PC-9 (cell line): Measurements from ENCODE around the gene TMEM150A. TPM values are rescaled to one million over a fixed set of nuclear protein-coding genes. Genes with fewer than 3 reads are reported as not detected.
"Not testable (repeated sequence)": the region's sequence is repeated elsewhere in the genome, so short reads cannot be mapped to it uniquely, and the experiment has no call there.

ENCODE experiments used
- BruUV-seq: library from RNA; stranded (reverse); fragments of 400-500 nt; replicated peaks from 2 replicates; lab custom pipeline; 2021; lab: Mats Ljungman, UMichigan
- CTCF ChIA-PET: fragments of 300-600 bp; sonication (Branson Sonifier 250); formaldehyde crosslinking; loops from one replicate; lab custom pipeline; 2022; ENCODE audit warnings: antibody characterized with exemption; lab: Charles Lee
- POLR2A ChIA-PET: fragments of 300-600 bp; sonication (Branson Sonifier 250); formaldehyde crosslinking; loops from one replicate; lab custom pipeline; 2022; ENCODE audit warnings: antibody characterized with exemption; ENCODE audit not compliant: unreplicated experiment; lab: Charles Lee
- DNase-seq, 2 experiments: peaks; one replicate each; pipeline versions ENCODE4 v3.0.0 to v3.0.0-alpha.2; 2015 to 2022; ENCODE audit warnings: mixed read lengths in 1 of 2
- H2AFZ ChIP-seq: fragments of 200-600 bp; sonication (generic); 2 replicates; pipeline ENCODE4 v1.8.1; 2017; ENCODE audit warnings: antibody characterized with exemption
- H3F3A ChIP-seq: fragments of 200-600 bp; sonication (generic); 2 replicates; pipeline ENCODE4 v1.8.1; 2017; ENCODE audit warnings: antibody characterized with exemption, mild to moderate bottlenecking, low read depth; ENCODE audit not compliant: insufficient read depth
- H3K27ac ChIP-seq: fragments of 200-600 bp; sonication (generic); 2 replicates; pipeline ENCODE4 v1.6.1; 2016; ENCODE audit warnings: mixed run types
- H3K27me3 ChIP-seq: fragments of 200-600 bp; sonication (generic); 2 replicates; pipeline ENCODE4 v1.6.1; 2016; ENCODE audit warnings: low read depth, mixed run types; ENCODE audit not compliant: insufficient read depth
- H3K36me3 ChIP-seq: fragments of 200-600 bp; sonication (generic); 2 replicates; pipeline ENCODE4 v1.6.1; 2016; ENCODE audit warnings: low read depth, mixed run types
- H3K4me1 ChIP-seq: fragments of 200-600 bp; sonication (generic); replicated peaks from 2 replicates; pipeline ENCODE4 v1.6.1; 2016; ENCODE audit warnings: mixed run types; ENCODE audit not compliant: insufficient read depth
- H3K4me2 ChIP-seq: fragments of 200-600 bp; sonication (generic); 2 replicates; pipeline ENCODE4 v1.6.1; 2017; ENCODE audit warnings: mixed run types
- H3K4me3 ChIP-seq: fragments of 200-600 bp; sonication (generic); 2 replicates; pipeline ENCODE4 v1.6.1; 2016; ENCODE audit warnings: mixed run types
- H3K79me2 ChIP-seq: fragments of 200-600 bp; sonication (generic); 2 replicates; pipeline ENCODE4 v1.6.1; 2017; ENCODE audit warnings: low read depth, mixed run types
- H3K9me2 ChIP-seq: fragments of 200-600 bp; sonication (generic); 2 replicates; pipeline ENCODE4 v1.8.1; 2017; ENCODE audit warnings: mild to moderate bottlenecking; ENCODE audit not compliant: insufficient read depth
- H3K9me3 ChIP-seq: fragments of 200-600 bp; sonication (generic); 2 replicates; pipeline ENCODE4 v1.8.1; 2016; ENCODE audit warnings: low read depth; ENCODE audit not compliant: insufficient read depth
- H4K20me1 ChIP-seq: fragments of 200-600 bp; sonication (generic); 2 replicates; pipeline ENCODE4 v1.8.1; 2017; ENCODE audit not compliant: insufficient read depth
- EZH2 ChIP-seq: fragments of 200-600 bp; sonication (generic); IDR thresholded peaks from 2 replicates; pipeline ENCODE4 v1.8.0; 2017; ENCODE audit warnings: antibody characterized with exemption, low read depth
- intact Hi-C: fragments of 100-400 bp; cut with micrococcal nuclease; formaldehyde crosslinking; loops from one replicate; pipeline ENCODE4 v1.10.0; 2022; ENCODE audit not compliant: unreplicated experiment
- total RNA-seq: library from RNA; stranded (reverse); gene quantifications from 2 replicates; pipeline ENCODE4 v1.2.3, GENCODE V29; 2021
- TF ChIP-seq, protein P1 (sequence below): fragments of 200-600 bp; sonication (generic); conservative IDR thresholded peaks from 2 replicates; pipeline ENCODE4 v1.6.1; 2017; ENCODE audit warnings: mixed run types, antibody characterized with exemption, mild to moderate bottlenecking, moderate library complexity

The TMEM150A gene
- total RNA-seq, 1 experiment from 2014 or later: 5.3 TPM

DNA sequence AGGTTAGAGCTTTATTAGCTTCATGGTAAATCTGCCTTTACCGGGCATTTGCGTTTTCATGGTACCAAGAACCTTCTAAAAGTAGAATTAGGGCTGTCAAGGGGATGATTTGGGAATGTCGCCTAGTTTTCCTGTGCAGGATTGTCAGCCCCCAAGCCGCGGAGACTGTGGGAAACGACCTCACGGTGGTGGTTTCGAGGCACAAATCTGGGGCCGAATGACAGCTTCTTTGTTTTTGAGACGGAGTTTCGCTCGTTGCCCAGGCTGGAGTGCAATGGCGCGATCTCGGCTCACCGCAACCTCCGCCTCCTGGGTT, 12.9 kb upstream of the TMEM150A start:
- intact Hi-C loops: no loop called here
- Histone ChIP-seq H3K79me2 (peaks cover 74% of the 10 kb centered on the region), H3K4me3 (peak overlapping the region; percentile 98; the same call in 1 of the 2 replicates), H3F3A (peaks cover 58% of the 10 kb centered on the region), H4K20me1 (peaks cover 27% of the 10 kb centered on the region), H3K27ac (no peak overlapping the region), H3K9me2 (no peaks in the 10 kb centered on the region), H2AFZ (peak overlapping the region; percentile 89; the same call in 1 of the 2 replicates), H3K4me1 (peaks cover 31% of the 10 kb centered on the region), H3K27me3 (no peaks in the 10 kb centered on the region), H3K9me3 (no peaks in the 10 kb centered on the region), H3K4me2 (peak overlapping the region; percentile 96), H3K36me3 (0 out of 2 replicates have a peak, but pooled peaks cover 11% of the 10 kb centered on the region)
- ChIA-PET POLR2A (no interaction called here), CTCF (no interaction called here)
- DNase-seq: no peak
- BruUV-seq: TSS peak; percentile 33
- no peak for TF ChIP-seq EZH2

DNA sequence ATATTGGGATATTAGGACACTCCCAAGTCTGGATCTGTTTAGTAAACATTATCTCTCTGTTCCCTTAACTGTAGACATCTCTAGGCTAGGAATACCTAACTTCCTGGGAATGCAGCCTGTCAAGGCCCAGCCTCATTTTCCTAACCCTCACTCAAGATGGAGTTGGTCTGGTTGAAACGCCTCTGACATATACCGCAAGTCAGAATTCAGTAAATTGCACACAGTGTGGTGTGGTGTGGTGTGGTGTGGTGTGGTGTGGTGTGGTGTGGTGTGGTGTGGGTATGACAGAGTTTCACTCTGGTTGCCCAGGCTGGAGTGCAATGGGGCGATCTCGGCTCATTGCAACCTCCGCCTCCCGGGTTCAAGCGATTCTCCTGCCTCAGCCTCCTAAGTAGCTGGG, 12.3 kb upstream of the TMEM150A start:
- intact Hi-C loops, H3K9me2 ChIP-seq, H3K27ac ChIP-seq, CTCF ChIA-PET, H3K4me3 ChIP-seq, H3K27me3 ChIP-seq, BruUV-seq, H3K4me2 ChIP-seq, H2AFZ ChIP-seq, H3K9me3 ChIP-seq, DNase-seq: not testable (repeated sequence)
- peaks cover 64% of the 10 kb centered on the region for H3F3A ChIP-seq
- peaks cover 22% of the 10 kb centered on the region for H4K20me1 ChIP-seq
- peaks cover 74% of the 10 kb centered on the region for H3K79me2 ChIP-seq
- 0 out of 2 replicates have a peak, but pooled peaks cover 11% of the 10 kb centered on the region for H3K36me3 ChIP-seq
- H3K4me1 ChIP-seq: peaks cover 37% of the 10 kb centered on the region
- POLR2A ChIA-PET: interaction anchor here (0.6 kb wide), 1 partner anchor 29 kb away, joined by 3 read pairs; no protein-coding TSS in a partner anchor

DNA sequence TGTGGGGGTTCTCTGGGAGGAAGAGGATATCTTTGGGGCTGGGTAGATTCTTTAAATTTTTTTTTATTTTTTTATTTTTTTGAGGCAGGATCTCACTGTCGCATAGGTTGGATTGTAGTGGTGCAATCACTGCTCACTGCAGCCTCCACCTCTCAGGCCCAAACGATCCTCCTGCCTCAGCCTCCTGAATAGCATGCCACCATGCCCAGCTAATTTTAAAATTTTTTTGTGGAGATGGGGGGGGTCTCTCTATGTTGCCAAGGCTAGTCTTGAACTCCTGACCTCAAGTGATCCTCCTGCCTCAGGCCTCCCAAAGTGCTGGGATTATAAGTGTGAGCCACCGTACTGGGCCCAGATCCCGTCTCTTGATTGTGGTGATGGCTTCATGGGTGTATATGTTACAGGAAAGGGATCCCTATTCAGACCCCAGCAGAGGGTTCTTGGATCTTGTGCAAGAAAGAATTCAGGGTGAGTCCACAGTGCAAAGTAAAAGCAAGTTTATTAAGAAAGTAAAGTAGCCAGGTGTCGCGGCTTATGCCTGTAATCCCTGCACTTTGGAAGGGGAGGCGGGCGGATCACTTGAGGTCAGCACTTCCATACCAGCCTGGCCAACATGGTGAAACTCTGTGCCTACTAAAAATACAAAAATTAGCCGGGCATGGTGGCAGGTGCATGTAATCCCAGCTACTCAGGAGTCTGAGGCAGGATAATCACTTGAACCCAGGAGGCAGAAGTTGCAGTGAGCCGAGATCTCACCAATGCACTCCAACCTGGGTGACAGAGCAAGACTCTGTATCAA, 11.4 kb upstream of the TMEM150A start:
- Histone ChIP-seq H4K20me1 (peaks cover 14% of the 10 kb centered on the region), H3K4me3 (no peak overlapping the region), H3F3A (peaks cover 64% of the 10 kb centered on the region), H3K79me2 (peaks cover 74% of the 10 kb centered on the region), H3K27me3 (no peaks in the 10 kb centered on the region), H3K4me2 (no peak overlapping the region), H2AFZ (no peak overlapping the region), H3K9me2 (no peaks in the 10 kb centered on the region), H3K36me3 (0 out of 2 replicates have a peak, but pooled peaks cover 6% of the 10 kb centered on the region), H3K27ac (no peak overlapping the region), H3K9me3 (no peaks in the 10 kb centered on the region), H3K4me1 (peaks cover 37% of the 10 kb centered on the region)
- intact Hi-C loops: no loop called here
- ChIA-PET POLR2A (interaction anchor here (0.6 kb wide), 1 partner anchor 28 kb away, joined by 3 read pairs; no protein-coding TSS in a partner anchor), CTCF (no interaction called here)
- no peak for DNase-seq
- TF ChIP-seq, protein P1, sequence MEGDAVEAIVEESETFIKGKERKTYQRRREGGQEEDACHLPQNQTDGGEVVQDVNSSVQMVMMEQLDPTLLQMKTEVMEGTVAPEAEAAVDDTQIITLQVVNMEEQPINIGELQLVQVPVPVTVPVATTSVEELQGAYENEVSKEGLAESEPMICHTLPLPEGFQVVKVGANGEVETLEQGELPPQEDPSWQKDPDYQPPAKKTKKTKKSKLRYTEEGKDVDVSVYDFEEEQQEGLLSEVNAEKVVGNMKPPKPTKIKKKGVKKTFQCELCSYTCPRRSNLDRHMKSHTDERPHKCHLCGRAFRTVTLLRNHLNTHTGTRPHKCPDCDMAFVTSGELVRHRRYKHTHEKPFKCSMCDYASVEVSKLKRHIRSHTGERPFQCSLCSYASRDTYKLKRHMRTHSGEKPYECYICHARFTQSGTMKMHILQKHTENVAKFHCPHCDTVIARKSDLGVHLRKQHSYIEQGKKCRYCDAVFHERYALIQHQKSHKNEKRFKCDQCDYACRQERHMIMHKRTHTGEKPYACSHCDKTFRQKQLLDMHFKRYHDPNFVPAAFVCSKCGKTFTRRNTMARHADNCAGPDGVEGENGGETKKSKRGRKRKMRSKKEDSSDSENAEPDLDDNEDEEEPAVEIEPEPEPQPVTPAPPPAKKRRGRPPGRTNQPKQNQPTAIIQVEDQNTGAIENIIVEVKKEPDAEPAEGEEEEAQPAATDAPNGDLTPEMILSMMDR: no peak
- no peak for TF ChIP-seq EZH2
- no TSS peak for BruUV-seq
